ENCODE data around the gene PGBD1. TPM values are rescaled to one million over a fixed set of nuclear protein-coding genes. Genes with fewer than 3 reads are reported as not detected.
A peak's percentile ranks its signal among the peaks of the same experiment; 100 is the strongest.

The PGBD1 gene, protein sequence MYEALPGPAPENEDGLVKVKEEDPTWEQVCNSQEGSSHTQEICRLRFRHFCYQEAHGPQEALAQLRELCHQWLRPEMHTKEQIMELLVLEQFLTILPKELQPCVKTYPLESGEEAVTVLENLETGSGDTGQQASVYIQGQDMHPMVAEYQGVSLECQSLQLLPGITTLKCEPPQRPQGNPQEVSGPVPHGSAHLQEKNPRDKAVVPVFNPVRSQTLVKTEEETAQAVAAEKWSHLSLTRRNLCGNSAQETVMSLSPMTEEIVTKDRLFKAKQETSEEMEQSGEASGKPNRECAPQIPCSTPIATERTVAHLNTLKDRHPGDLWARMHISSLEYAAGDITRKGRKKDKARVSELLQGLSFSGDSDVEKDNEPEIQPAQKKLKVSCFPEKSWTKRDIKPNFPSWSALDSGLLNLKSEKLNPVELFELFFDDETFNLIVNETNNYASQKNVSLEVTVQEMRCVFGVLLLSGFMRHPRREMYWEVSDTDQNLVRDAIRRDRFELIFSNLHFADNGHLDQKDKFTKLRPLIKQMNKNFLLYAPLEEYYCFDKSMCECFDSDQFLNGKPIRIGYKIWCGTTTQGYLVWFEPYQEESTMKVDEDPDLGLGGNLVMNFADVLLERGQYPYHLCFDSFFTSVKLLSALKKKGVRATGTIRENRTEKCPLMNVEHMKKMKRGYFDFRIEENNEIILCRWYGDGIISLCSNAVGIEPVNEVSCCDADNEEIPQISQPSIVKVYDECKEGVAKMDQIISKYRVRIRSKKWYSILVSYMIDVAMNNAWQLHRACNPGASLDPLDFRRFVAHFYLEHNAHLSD
- total RNA-seq = 1 to 10 TPM; 2.5 to 3.8 (median 2.9) TPM
- polyA plus RNA-seq = 1 to 10 TPM; 1.7 to 4.6 TPM
- long read RNA-seq, donor 1, partial matches to known transcripts = 0 of 3 reads
- long read RNA-seq, donor 1, other reads (novel, unspliced or antisense) = 3 of 3 reads
- long read RNA-seq, donor 2, transcript PGBD1-201 (7 exons, 3,100 nt) = major isoform, 5 of 20 reads
- long read RNA-seq, donor 2, partial matches to known transcripts = 1 of 20 reads
- long read RNA-seq, donor 2, other reads (novel, unspliced or antisense) = 14 of 20 reads
- long read RNA-seq, donor 3, partial matches to known transcripts = 1 of 13 reads
- long read RNA-seq, donor 3, other reads (novel, unspliced or antisense) = 8 of 13 reads

DNA sequence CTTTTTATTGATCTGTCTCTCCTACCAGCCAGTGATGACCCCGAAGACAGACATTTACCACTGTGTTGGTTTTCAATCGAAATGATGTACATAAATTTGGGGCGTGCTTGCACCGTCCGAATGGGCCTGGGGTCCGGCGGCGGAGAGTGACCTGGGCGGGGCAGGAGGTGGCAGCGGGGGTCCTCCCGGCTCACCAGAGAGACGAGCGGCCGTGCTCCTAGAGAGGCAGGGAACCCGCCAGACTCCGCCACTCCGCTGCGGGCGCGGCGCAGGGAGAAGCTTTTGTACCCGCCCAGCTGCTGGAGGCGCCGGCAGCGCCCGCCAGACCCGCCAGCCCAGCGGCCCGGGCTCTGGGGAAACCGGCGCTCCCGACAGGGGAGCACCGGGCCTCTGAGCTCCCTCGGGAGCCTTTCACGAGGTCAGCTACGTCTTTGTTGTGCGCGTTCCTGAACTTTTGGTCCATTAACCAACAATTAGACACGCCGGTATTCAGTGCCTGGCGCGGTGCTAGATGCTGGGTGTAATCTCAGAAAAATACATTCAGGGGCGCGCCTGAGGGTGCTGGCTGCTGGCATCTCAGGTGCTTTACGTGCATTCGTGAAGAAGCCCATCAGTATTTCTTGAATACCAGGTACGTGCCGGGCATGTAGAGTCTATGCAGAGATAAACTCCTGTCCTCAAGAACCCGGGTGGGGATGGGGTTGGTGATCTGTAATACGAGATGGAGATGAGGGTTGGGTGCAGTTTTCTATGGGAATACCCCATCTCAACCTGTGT is at the start of gene PGBD1:
TSS of gene PGBD1 (plus strand) at position 285 of the 777 bp plus-strand sequence. CDS start 2,242 bp downstream, outside the sequence.
- Histone ChIP-seq H3K27ac (peak within 1 kb of the TSS in 9 of 12 donors; percentile 29 to 76 (median 57)), H3K9me3 (peaks cover 0 to 11% (median 0%) of the 10 kb centered on the region in 12 donors), H3K4me3 (peak within 1 kb of the TSS; percentile 59 to 88 (median 74)), H3K36me3 (peaks cover 0 to 45% (median 27%) of the 10 kb centered on the region in 9 donors), H3K4me1 (peaks cover 0 to 18% (median 7%) of the 10 kb centered on the region in 12 donors), H3K27me3 (no peaks in the 10 kb centered on the region)
- intact Hi-C loops (cut with DNase I) = loop anchor here in 6 of 10 donors (5.0 to 10.0 kb wide), 6 partner anchors 53 to 76 kb away; partner anchors contain the start of genes ZSCAN31 (in 3 of the 6) and ZSCAN9 (in 1 of the 6)
- TF ChIP-seq, protein P1, sequence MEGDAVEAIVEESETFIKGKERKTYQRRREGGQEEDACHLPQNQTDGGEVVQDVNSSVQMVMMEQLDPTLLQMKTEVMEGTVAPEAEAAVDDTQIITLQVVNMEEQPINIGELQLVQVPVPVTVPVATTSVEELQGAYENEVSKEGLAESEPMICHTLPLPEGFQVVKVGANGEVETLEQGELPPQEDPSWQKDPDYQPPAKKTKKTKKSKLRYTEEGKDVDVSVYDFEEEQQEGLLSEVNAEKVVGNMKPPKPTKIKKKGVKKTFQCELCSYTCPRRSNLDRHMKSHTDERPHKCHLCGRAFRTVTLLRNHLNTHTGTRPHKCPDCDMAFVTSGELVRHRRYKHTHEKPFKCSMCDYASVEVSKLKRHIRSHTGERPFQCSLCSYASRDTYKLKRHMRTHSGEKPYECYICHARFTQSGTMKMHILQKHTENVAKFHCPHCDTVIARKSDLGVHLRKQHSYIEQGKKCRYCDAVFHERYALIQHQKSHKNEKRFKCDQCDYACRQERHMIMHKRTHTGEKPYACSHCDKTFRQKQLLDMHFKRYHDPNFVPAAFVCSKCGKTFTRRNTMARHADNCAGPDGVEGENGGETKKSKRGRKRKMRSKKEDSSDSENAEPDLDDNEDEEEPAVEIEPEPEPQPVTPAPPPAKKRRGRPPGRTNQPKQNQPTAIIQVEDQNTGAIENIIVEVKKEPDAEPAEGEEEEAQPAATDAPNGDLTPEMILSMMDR (IDR thresholded peaks at IDR 0.05) = no peak
- peak in 1 of 2 donors; percentile 47 for TF ChIP-seq POLR2A (IDR thresholded peaks at IDR 0.05)
- ATAC-seq = peak; percentile 68 to 99 (median 96)
- DNase-seq = peak; percentile 73 to 90 (median 88)
- WGBS, 4 donors = 1% methylated on average over 27 to 50 of the region's 50 CpGs

DNA sequence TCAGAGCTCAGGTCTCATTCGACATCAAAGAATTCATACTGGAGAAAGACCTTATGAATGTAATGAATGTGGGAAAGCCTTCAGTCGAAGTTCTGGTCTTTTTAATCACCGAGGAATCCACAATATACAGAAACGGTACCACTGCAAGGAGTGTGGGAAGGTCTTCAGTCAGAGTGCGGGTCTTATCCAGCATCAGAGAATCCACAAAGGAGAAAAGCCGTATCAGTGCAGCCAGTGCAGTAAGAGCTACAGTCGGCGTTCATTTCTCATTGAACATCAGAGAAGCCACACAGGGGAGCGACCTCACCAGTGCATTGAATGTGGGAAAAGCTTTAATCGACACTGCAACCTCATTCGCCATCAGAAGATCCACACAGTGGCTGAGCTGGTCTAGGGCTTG is 48.6 kb upstream of the PGBD1 start:
- TF ChIP-seq POLR2A (IDR thresholded peaks at IDR 0.05) = no peak
- TF ChIP-seq, protein P1 (IDR thresholded peaks at IDR 0.05) = no peak
- WGBS, 4 donors = 95 to 98% (median 96%) methylated on average over 11 of the region's 11 CpGs
- ATAC-seq = no peak

DNA sequence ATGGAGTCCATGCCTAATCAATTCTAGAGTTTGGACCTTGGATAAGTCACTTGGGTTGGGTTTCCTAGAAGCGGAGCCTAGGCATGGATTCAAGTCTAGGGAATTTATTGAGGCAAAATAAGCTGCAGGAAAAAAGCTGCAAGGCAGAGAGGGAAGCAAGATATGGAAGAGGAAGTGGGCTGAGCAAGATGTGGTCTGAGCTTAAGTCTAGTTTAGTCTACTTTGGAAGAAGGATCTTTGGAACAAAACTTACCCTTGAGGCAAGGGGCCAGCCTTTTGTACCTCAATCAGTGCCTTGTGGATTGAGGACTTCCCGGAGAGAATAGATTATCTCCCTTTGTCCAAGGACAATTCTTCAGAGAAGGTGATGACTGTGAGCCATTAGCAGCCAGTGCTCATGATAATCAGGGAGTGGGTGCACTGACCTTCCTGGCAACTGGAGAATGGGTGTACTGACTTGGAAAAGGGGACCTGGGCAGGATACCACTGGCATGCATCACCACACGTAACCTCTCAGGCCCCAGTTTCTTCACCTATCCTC is 45.4 kb upstream of the PGBD1 start:
- ATAC-seq (no peak), DNase-seq (no peak)
- H3K36me3 ChIP-seq = peaks cover 0 to 62% (median 39%) of the 10 kb centered on the region in 9 donors
- no peaks in the 10 kb centered on the region for H3K27me3 ChIP-seq
- H3K27ac ChIP-seq = no peak overlapping the region
- TF ChIP-seq, protein P1 (IDR thresholded peaks at IDR 0.05) = no peak
- TF ChIP-seq POLR2A (IDR thresholded peaks at IDR 0.05) = no peak
- peaks cover 0 to 11% (median 0%) of the 10 kb centered on the region in 12 donors for H3K4me1 ChIP-seq
- peaks cover 0 to 7% (median 0%) of the 10 kb centered on the region in 12 donors for H3K9me3 ChIP-seq
- 86 to 89% (median 87%) methylated on average over 3 of the region's 3 CpGs for whole genome bisulfite sequencing, 4 donors
- intact Hi-C loops (cut with DNase I) = no loop called here
- H3K4me3 ChIP-seq = no peak overlapping the region

More for the DNA sequence above, 48.6 kb upstream of the PGBD1 start:
- H3K27ac ChIP-seq = no peak overlapping the region
- H3K4me3 ChIP-seq = no peak overlapping the region
- intact Hi-C loops (cut with DNase I) = no loop called here
- no peaks in the 10 kb centered on the region for H3K27me3 ChIP-seq
- peaks cover 0 to 11% (median 0%) of the 10 kb centered on the region in 12 donors for H3K4me1 ChIP-seq
- DNase-seq = no peak
- peaks cover 0 to 82% (median 66%) of the 10 kb centered on the region in 9 donors for H3K36me3 ChIP-seq
- H3K9me3 ChIP-seq = peaks cover 0 to 7% (median 0%) of the 10 kb centered on the region in 12 donors
